ENCODE measurements around the gene MUC12.

MUC12 gene

DNA sequence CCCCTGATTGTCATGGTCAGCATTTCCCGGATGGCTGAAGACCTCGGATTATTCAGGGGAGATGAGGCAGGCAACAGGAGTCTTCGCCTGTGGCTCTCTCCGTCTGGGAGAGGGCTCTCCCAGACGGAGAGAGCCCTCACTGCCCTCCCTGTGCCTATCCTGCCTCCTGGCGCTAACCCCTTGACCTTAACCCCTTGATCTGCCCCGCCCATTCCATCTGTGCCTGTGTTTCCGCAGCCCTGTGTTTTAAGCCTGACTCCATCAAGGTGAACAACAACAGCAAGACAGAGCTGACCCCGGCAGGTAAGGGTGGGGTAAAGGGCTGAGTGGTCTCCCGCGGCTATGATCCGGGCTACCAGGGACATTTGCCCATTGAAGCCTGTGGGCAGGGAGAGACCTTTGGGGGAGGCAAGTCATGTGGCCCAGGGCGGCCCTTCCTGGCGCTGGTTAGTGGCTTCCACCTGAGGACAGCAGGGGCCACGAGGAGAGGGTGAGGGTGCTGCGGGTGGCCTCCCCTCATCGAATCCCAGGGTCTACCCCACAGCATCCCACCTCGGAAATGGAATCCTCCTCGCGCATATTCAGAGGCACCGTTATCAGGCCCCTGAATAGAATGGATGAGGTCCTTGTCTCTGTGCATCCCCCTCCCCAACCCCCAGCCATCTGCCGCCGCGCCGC is 4.2 kb upstream of the MUC12 start:
- no peak overlapping the region for H3K4me3 ChIP-seq (ENCODE audit: low read depth in 1 of 2, low read length in 2 of 2)
- TF ChIP-seq CTCF (IDR thresholded peaks at IDR 0.05; ENCODE audit: borderline replicate concordance, extremely low read depth, low read length, poor library complexity, severe bottlenecking) (no peak), EZH2 (IDR thresholded peaks at IDR 0.05; ENCODE audit: borderline replicate concordance, low read depth, low read length, severe bottlenecking) (no peak)
- H3K27ac ChIP-seq (ENCODE audit: low read length) = no peak overlapping the region
- H4K20me1 ChIP-seq (ENCODE audit: insufficient read depth, low read length) = peaks cover 11% of the 10 kb centered on the region; the same call in 1 of the 2 replicates
- H3K4me2 ChIP-seq (ENCODE audit: insufficient read depth, low read length) = no peak overlapping the region
- ATAC-seq (ENCODE audit: insufficient read depth, low read depth) = no peak
- H3K27me3 ChIP-seq (ENCODE audit: insufficient read depth, low read length, poor library complexity) = peaks cover 13% of the 10 kb centered on the region
- no peak overlapping the region for H3K9ac ChIP-seq (ENCODE audit: low read depth, low read length)
- no peaks in the 10 kb centered on the region for H3K9me3 ChIP-seq (ENCODE audit: insufficient read depth, low read length, severe bottlenecking)
- no peaks in the 10 kb centered on the region for H3K36me3 ChIP-seq (ENCODE audit: insufficient read depth, low read length)
- no peak overlapping the region for H2AFZ ChIP-seq (ENCODE audit: low read depth, low read length)
- no peaks in the 10 kb centered on the region for H3K79me2 ChIP-seq (ENCODE audit: insufficient read depth, low read length)
- no peaks in the 10 kb centered on the region for H3K4me1 ChIP-seq (ENCODE audit: insufficient read depth, low read length)
- no peak for DNase-seq

GRCh38 chr7:100965723-100966541 is 3.4 kb upstream of the MUC12 start:
- Histone ChIP-seq H3K4me3 (ENCODE audit: low read depth in 1 of 2, low read length in 2 of 2) (no peak overlapping the region), H3K27ac (ENCODE audit: low read length) (no peak overlapping the region), H3K9ac (ENCODE audit: low read depth, low read length) (no peak overlapping the region), H3K36me3 (ENCODE audit: insufficient read depth, low read length) (no peaks in the 10 kb centered on the region), H3K79me2 (ENCODE audit: insufficient read depth, low read length) (no peaks in the 10 kb centered on the region), H4K20me1 (ENCODE audit: insufficient read depth, low read length) (peaks cover 11% of the 10 kb centered on the region; the same call in 1 of the 2 replicates), H3K9me3 (ENCODE audit: insufficient read depth, low read length, severe bottlenecking) (no peaks in the 10 kb centered on the region), H3K4me2 (ENCODE audit: insufficient read depth, low read length) (no peak overlapping the region), H3K27me3 (ENCODE audit: insufficient read depth, low read length, poor library complexity) (peaks cover 8% of the 10 kb centered on the region), H3K4me1 (ENCODE audit: insufficient read depth, low read length) (no peaks in the 10 kb centered on the region), H2AFZ (ENCODE audit: low read depth, low read length) (no peak overlapping the region)
- peak; percentile 40; the same call in 1 of the 3 replicates for ATAC-seq (ENCODE audit: insufficient read depth, low read depth)
- no peak for TF ChIP-seq EZH2 (IDR thresholded peaks at IDR 0.05; ENCODE audit: borderline replicate concordance, low read depth, low read length, severe bottlenecking)
- TF ChIP-seq CTCF (IDR thresholded peaks at IDR 0.05; ENCODE audit: borderline replicate concordance, extremely low read depth, low read length, poor library complexity, severe bottlenecking) = peak; percentile 61
- DNase-seq = no peak

DNA sequence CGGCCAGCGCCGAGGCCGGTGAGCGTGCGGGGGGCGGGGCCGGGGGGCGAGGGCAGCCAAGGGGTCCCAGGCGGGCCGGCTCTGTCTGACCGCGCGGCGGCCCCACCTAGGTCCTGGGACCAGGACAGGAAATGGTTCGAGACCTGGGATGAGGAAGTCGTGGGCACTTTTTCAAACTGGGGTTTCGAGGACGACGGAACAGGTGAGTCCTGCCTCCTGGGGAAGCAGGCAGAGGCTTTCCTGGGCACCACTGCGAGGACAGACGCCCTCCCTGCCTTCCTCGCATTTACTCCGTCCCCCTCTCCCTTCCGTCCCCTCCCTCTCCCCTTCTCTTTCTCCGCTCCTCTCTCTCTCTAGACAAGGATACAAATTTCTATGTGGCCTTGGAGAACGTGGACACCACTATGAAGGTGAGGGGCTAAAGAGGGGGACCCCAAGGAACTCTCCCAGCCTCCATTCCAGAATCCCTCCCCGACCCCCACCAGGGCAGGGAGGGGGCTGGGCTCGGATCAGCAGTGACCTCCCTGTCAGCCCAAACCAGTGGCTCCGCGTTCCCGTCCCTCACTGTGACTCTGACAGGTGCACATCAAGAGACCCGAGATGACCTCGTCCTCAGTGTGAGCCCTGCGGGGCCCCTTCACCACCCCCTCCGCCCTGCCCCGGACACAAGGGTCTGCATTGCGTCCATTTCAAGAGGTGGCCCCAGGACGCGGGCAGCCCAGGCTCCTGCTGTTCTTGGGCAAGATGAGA is 2.6 kb upstream of the MUC12 start:
- Histone ChIP-seq H3K4me3 (ENCODE audit: low read depth in 1 of 2, low read length in 2 of 2) (no peak overlapping the region), H2AFZ (ENCODE audit: low read depth, low read length) (no peak overlapping the region), H3K36me3 (ENCODE audit: insufficient read depth, low read length) (no peaks in the 10 kb centered on the region), H3K9me3 (ENCODE audit: insufficient read depth, low read length, severe bottlenecking) (no peaks in the 10 kb centered on the region), H3K9ac (ENCODE audit: low read depth, low read length) (no peak overlapping the region), H3K27me3 (ENCODE audit: insufficient read depth, low read length, poor library complexity) (peaks cover 4% of the 10 kb centered on the region), H3K79me2 (ENCODE audit: insufficient read depth, low read length) (no peaks in the 10 kb centered on the region), H3K27ac (ENCODE audit: low read length) (no peak overlapping the region), H4K20me1 (ENCODE audit: insufficient read depth, low read length) (peaks cover 11% of the 10 kb centered on the region; the same call in 1 of the 2 replicates), H3K4me1 (ENCODE audit: insufficient read depth, low read length) (no peaks in the 10 kb centered on the region), H3K4me2 (ENCODE audit: insufficient read depth, low read length) (no peak overlapping the region)
- ATAC-seq (ENCODE audit: insufficient read depth, low read depth) = no peak
- DNase-seq = no peak
- no peak for TF ChIP-seq CTCF (IDR thresholded peaks at IDR 0.05; ENCODE audit: borderline replicate concordance, extremely low read depth, low read length, poor library complexity, severe bottlenecking)
- no peak for TF ChIP-seq EZH2 (IDR thresholded peaks at IDR 0.05; ENCODE audit: borderline replicate concordance, low read depth, low read length, severe bottlenecking)
